ES-I3 (cell line): ENCODE results near the gene NCOA3.
"Not testable (repeated sequence)": the region's sequence is repeated elsewhere in the genome, so short reads cannot be mapped to it uniquely, and the experiment has no call there.

ENCODE experiments used
- H3K36me3 ChIP-seq: 2 replicates; pipeline ENCODE4 v1.6.1; 2013; ENCODE audit warnings: mild to moderate bottlenecking, low read length, control low read depth, moderate library complexity; ENCODE audit not compliant: insufficient read depth
- H3K4me1 ChIP-seq: 2 replicates; pipeline ENCODE4 v1.6.1; 2013; ENCODE audit warnings: mild to moderate bottlenecking, control low read depth, low read length; ENCODE audit not compliant: insufficient read depth
- H3K9ac ChIP-seq: 2 replicates; pipeline ENCODE4 v1.6.1; 2013; ENCODE audit warnings: low read depth, mild to moderate bottlenecking, low read length, moderate library complexity
- H3K9me3 ChIP-seq: 2 replicates; pipeline ENCODE4 v1.6.1; 2013; ENCODE audit warnings: mild to moderate bottlenecking, low read length, moderate library complexity; ENCODE audit not compliant: control insufficient read depth, insufficient read depth

Gene NCOA3

DNA sequence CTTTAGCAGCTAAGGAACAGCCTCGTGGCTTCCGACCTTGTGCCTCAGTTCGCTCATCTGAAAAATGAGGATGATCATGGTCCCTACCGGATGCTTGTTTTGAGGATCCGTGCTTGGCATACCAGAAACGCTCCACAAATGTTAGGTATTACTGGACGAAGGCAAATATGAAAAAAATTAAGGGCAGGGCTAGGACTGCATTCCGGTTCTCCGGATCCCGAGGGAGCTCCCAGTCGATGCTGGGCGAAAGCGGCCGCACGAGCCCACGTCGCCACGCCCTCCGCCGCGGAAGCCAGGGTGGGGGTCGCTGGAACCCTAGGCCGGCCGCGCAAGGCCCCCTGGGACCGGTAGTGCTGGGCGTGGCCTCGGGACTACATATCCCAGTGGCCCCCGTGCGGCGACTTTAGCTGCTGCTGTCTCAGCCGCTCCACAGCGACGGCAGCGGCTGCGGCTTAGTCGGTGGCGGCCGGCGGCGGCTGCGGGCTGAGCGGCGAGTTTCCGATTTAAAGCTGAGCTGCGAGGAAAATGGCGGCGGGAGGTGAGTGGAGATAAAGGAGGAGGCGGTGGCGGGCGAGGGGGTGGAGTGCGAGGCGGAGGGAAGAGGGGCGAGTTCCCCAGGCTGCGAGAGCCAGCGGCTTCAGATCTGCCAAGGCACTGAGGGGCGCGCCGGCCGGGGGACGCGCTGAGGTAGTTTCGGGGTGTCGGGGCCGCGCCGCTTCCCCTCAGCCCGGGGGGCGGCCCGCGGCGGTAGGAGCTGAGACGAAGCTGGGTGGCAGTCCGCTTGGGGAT lies at the start of gene NCOA3:
Gene NCOA3, plus strand, starts transcription at position 406 of the 789 bp plus-strand sequence. CDS start 120,361 bp downstream, outside the sequence.
- peak within 1 kb of the TSS; percentile 68 for H3K9ac ChIP-seq
- H3K36me3 ChIP-seq, result no peaks in the 10 kb centered on the region
- no peaks in the 10 kb centered on the region for H3K9me3 ChIP-seq
- peaks cover 20% of the 10 kb centered on the region for H3K4me1 ChIP-seq

GRCh38 chr20:47452736-47453161 lies 48.9 kb upstream of the NCOA3 start:
- no peaks in the 10 kb centered on the region for H3K36me3 ChIP-seq
- H3K9ac ChIP-seq, result no peak overlapping the region
- H3K4me1 ChIP-seq, result no peaks in the 10 kb centered on the region

DNA sequence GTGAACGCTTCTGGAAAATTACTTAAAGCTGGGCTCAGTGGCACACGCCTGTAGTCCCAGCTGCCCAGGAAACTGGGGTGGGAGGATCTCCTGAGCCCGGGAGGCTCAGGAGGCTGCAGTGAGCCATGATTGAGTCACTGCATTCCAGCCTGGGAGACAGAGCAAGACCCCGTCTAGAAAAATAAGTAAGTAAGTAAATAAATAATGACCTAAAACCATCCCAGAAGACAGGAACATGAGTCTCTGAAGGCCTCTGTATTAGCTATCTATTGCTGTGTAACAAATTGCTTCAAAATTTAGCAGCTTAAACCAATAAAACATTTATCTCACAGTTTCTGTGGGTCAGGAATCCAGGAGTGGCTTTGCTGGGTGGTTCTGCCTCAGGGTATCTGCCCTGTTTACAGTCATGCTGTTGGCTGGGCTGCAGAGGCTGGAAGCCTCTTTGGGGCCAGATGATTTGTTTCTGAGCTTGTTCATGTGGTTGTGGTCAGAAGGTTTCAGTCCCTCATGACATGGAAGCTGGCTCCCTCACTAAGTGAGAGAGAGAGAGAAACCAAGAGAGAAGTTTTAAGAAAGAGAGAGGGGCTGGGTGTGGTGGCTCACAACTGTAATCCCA lies 48.4 kb upstream of the NCOA3 start:
- Histone ChIP-seq H3K4me1 (no peaks in the 10 kb centered on the region), H3K9me3 (no peaks in the 10 kb centered on the region), H3K36me3 (no peaks in the 10 kb centered on the region), H3K9ac (no peak overlapping the region)

More at GRCh38 chr20:47452736-47453161, 48.9 kb upstream of the NCOA3 start:
- no peaks in the 10 kb centered on the region for H3K9me3 ChIP-seq

DNA sequence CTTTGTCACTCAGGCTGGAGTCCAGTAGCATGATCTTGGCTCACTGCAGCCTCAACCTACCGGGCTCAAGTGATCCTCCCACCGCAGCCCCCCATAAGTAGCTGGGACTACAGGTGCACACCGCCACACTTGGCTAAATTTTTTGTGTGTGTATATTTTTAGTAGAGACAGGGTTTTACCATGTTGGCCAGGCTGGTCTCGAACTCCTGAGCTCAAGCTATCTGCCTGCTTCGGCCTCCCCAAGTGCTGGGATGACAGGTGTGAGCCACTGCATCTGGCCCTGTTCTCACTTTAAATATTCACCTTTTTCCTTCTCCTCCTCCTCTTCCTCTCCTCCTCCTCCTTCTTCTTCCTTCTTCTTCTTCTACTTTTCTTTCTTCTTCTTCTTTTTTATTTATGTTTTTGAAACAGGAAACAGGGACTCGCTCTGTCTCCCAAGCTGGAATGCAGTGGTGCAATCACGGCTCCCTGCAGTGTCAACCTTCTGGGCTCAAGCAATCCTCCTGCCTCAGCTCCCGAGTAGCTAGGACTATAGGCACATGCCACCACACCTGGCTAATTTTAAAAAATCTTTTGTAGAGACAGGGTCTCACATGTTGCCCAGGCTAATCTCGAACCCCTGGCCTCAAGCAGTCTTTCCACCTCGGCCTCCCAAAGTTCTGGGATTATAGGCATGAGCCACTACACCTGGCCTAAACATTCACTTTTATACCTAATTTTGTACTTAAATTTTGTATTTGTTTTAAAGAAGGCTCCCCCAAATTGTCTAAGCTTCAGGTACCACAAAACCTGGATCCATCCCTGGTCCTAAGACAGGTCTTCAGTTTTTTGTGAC lies 47.2 kb upstream of the NCOA3 start:
- Histone ChIP-seq H3K9ac (no peak overlapping the region), H3K9me3 (no peaks in the 10 kb centered on the region), H3K36me3 (no peaks in the 10 kb centered on the region), H3K4me1 (no peaks in the 10 kb centered on the region)

DNA sequence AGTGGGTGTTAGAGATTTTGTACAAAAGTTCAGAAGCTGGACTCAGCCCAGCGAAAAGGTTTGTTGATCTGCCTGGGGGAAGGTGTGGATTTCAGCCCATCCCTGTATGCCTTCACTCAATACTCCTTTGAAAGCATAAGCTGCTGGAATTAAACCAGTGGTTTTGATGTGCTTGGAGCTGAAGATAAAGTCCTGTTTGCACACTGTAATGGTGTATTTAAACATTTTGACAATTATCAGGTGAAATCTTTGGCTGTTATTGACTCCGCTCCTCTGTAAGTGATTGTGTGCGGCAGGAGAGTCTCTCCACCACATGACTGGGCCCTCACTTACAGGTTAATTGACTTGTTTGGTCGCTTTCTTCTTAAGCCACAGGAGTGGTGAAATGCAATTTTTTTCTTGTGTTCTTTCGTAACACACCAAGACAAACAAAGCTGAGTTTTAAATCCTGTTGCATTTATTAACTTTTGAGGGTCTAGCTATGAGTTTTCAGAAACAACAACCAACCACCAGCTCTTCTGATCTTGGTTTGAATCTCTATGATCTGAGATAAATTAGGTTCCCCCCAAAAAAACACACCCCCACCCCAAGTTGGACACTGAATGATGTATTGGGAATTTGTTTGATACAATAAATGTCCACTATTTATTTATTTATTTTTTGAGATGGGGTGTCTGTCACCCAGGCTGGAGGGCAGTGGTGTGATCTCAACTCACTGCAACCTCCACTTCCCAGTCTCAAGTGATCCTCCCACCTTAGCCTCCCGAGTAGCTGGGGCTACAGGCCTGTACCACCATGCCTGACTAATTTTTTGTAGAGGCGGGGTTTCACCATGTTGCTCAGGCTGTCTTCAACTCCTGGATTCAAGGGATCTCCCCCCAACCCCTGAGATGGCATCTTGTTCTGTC lies 46.3 kb upstream of the NCOA3 start:
- Histone ChIP-seq H3K4me1 (no peaks in the 10 kb centered on the region), H3K9ac (no peak overlapping the region), H3K36me3 (no peaks in the 10 kb centered on the region), H3K9me3 (no peaks in the 10 kb centered on the region)

- H3K4me1 ChIP-seq, result no peaks in the 10 kb centered on the region
- H3K9me3 ChIP-seq, result no peaks in the 10 kb centered on the region
- no peaks in the 10 kb centered on the region for H3K36me3 ChIP-seq
- H3K9ac ChIP-seq, result no peak overlapping the region
These were observed 45.6 kb upstream of the NCOA3 start for GRCh38 chr20:47456041-47456537.

DNA sequence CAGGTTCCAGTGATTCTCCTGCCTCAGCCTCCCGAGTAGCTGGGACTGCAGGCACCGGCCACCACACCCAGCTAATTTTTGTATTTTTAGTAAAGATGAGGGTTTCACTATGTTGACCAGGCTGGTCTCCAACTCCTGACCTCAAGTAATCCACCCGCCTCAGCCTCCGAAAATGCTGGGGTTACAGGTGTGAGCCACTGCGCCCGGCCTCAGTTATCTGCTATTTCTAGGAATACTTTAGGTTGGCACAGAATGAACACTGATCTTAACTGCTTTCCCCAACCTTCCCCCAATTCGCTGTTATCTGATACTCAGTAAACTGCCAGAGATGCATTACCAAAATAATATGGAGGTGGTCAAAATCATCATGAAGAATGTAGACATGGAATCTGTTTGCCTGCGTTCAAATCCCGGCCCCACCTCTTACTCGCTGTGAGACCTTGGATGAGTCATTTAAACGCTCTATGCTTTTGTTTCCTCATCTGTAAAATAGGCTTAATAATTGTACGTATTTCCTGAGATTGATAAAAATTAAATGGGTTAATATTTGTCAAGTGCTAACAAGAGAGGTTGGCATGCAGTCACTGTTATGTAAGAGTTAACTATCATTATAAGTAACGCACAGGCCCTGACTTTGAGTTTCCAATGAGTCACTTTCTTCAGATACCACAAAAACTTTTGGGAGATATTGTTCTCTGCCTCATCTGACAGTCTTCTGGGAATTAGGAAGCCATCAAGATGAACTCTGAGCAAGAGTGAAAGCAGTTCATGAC lies 44.5 kb upstream of the NCOA3 start:
- H3K9me3 ChIP-seq, result no peaks in the 10 kb centered on the region
- H3K4me1 ChIP-seq, result no peaks in the 10 kb centered on the region
- no peak overlapping the region; the same call in 1 of the 2 replicates for H3K9ac ChIP-seq
- H3K36me3 ChIP-seq, result no peaks in the 10 kb centered on the region

DNA sequence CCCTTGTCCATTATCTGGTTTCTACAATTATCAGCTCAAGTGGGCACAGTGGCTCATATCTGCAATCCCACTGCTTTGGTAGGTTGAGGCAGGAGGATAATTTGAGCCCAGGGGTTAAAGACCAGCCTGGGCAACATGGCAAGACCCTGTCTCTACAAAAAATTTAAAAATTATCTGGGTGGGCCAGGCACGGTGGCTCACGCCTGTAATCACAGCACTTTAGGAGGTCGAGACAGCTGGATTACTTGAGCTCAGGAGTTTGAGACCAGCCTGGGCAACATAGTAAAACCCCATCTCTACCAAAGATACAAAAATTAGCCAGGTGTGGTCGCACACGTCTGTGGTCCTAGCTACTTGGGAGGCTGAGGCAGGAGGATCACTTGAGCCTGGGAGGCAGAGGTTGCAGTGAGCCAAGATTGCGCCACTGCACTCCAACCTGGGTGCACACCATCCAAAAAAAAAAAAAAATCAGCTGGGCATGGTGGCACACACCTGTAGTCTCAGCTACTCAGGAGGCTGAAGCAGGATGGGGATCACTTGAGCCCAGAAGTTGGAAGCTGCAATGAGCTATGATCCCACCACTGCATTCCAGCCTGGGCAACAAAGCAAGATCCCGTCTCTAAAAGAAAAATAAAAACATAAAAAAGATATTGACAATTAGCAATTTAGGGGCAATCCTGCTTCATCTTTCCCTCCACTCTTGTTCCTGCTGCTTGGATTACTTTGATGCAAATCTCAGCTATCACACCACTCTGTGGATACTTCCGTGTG lies 43.2 kb upstream of the NCOA3 start:
- not testable (repeated sequence) for H3K4me1 ChIP-seq, H3K36me3 ChIP-seq, H3K9ac ChIP-seq, H3K9me3 ChIP-seq

DNA sequence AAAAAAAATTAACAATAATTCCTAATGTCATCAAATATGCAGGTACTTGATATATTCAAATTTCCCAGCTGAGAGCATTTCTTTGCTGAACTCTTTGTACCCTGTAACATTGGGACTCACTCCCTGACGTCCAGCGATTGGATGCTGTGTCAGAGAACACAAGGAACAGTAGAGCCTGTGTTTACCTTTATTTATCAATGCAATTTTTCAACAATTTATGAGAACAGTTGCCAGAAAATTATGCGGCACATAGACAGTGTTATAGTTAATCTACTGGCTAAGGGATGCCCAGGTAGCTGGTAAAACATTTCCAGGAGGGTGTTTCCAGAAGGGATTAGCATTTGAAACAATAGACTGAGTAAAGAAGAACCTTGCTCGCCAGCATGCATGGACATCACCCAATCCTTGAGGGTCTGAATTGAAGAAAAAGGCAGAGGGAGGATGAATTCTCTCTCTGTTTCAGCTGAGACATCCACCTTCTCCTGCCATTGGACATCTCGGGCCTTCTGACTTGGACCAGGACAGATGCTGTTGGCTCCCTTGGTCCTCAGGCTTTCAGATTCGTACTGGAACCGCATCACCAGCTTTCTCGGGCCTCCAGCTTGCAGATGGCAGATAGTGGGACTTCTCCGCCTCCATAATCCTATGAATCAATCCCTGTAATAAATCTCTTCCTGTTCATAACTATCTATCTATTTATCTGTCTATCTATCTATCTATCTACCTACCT lies 42.2 kb upstream of the NCOA3 start:
- no peaks in the 10 kb centered on the region for H3K9me3 ChIP-seq
- no peaks in the 10 kb centered on the region for H3K36me3 ChIP-seq
- H3K9ac ChIP-seq, result no peak overlapping the region
- H3K4me1 ChIP-seq, result no peaks in the 10 kb centered on the region

GRCh38 chr20:47460761-47461112 lies 41.0 kb upstream of the NCOA3 start:
- H3K4me1 ChIP-seq, H3K9me3 ChIP-seq, H3K9ac ChIP-seq, H3K36me3 ChIP-seq: not testable (repeated sequence)

GRCh38 chr20:47461120-47461685 lies 40.5 kb upstream of the NCOA3 start:
- Histone ChIP-seq H3K4me1 (no peaks in the 10 kb centered on the region), H3K9ac (no peak overlapping the region), H3K36me3 (no peaks in the 10 kb centered on the region), H3K9me3 (no peaks in the 10 kb centered on the region)

DNA sequence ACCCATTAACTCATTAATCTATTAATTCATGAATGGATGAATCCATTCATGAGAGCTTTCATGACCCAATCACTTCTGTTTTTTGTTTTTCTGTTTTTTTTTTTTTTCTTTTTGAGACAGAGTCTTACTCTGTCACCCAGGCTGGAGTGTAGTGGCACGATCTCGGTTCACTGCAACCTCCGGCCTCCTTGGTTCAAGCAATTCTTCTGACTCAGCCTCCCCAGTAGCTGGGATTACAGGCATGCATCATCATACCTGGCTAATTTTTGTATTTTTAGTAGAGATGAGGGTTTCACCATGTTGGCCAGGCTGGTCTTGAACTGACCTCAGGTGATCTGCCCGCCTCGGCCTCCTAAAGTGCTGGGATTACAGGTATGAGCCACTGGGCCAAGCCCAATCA lies 39.8 kb upstream of the NCOA3 start:
- not testable (repeated sequence) for H3K9ac ChIP-seq, H3K4me1 ChIP-seq, H3K9me3 ChIP-seq, H3K36me3 ChIP-seq
